Measurements from ENCODE around the gene KRT86.
"Not testable (repeated sequence)": the region's sequence is repeated elsewhere in the genome, so short reads cannot be mapped to it uniquely, and the experiment has no call there.

The KRT86 gene

DNA sequence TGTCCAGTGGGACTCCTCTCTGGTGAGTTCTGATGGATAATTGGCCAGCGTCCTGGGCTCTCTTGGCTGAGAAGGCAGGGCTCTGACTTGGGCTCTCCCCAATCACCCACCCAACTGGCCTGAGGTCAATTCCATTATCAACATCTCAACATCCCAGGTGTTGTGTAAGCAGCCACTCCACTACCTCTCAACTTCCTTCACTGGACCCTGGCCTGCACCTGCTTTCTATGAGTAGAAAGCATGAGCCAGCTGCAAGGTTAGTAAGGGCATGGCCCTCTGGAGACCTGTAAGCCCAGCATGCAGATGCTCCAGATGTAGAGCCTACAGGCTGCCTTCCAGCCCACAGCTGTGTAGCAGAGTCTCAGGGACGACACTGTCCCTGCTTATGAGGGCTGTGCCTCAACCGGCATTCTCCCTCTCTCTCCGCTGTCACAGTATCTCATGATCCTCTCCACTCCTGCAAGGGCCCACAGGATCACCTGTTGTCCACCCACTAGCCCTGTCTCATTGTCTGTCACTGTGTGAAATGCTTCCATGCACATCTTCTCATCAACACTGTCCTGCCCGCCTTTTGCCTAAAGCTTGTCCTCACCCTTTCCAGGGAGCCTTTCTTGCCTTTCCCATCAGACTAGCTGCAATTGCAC, 22.2 kb downstream of the KRT86 start:
- no peak for DNase-seq

- no peak for DNase-seq
These were observed 24.3 kb downstream of the KRT86 start for GRCh38 chr12:52298677-52299190.

- no peak for DNase-seq
These were observed 26.6 kb downstream of the KRT86 start for GRCh38 chr12:52300796-52301691.

GRCh38 chr12:52301721-52302120, 27.3 kb downstream of the KRT86 start:
- DNase-seq = not testable (repeated sequence)

DNA sequence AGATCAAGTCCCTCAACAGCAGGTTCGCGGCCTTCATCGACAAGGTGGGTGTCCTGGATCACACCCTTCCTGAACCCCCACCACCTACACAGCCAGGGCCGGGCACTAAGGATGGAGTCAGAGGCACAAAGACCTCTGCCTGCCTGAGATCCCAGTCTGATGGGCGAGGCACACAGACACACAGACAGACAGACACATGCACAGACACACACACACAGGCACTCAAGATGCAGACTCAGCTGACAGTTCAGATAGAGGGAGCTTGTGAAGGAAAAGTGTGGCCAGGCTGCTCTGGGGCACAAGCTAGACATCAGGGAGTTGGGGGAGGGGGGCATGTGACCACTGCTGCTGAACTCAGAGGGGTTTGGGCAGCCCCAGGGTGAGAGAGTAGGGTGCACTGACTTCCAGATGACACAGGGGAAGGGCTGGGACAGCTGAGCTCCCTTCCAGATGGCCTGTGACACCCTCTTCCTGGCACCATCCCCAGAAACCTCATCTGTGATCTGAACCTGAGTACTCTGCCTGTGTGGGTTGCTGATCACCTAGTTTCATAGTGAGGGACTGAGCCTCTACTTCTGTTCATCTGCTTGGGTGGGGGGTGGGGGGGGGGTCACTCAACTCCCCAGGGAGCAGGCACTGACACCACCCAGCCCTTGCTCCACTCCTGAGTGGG, 27.9 kb downstream of the KRT86 start:
- not testable (repeated sequence) for DNase-seq

- not testable (repeated sequence) for DNase-seq
These were observed 30.5 kb downstream of the KRT86 start for GRCh38 chr12:52304941-52305411.

- no peak for DNase-seq
These were observed 31.7 kb downstream of the KRT86 start for GRCh38 chr12:52305921-52306705.

GRCh38 chr12:52306731-52307130, 32.3 kb downstream of the KRT86 start:
- no peak for DNase-seq

- peak; percentile 40 to 48 for DNase-seq
These were observed 33.7 kb downstream of the KRT86 start for GRCh38 chr12:52307836-52308805.

- DNase-seq = no peak
These were observed 34.5 kb downstream of the KRT86 start for GRCh38 chr12:52308806-52309425.

DNA sequence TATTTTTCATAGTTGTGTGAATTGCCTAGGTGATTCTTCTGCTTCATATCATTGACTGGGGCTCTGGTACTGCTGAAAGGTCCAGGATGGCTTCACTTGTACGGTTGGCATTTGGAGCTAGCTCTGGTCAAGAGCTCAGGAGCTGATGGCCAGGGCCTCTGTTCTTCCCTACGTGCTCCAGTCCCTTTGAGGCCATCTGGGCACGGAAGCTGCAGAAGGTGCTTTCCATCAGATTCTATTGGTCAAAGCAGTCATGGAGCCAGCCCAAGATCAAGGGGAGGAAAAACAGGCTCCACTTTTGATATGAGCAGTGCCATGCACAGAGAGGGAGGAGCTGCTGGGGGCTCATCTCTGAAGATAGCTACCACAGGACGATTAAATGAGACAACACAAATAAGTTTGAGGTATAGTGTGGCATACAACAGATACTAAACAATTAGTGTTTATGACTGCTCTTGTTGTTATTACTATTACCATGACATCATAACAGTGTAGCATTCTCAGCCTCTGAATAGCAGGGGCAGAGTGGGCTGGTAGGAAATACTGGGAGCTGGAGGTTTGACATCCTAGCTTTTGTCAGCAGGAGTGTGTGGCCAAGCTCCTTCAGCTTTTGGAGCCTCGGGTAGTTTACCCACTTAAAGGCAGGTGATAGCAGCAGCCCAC, 36.3 kb downstream of the KRT86 start:
- no peak for DNase-seq

DNA sequence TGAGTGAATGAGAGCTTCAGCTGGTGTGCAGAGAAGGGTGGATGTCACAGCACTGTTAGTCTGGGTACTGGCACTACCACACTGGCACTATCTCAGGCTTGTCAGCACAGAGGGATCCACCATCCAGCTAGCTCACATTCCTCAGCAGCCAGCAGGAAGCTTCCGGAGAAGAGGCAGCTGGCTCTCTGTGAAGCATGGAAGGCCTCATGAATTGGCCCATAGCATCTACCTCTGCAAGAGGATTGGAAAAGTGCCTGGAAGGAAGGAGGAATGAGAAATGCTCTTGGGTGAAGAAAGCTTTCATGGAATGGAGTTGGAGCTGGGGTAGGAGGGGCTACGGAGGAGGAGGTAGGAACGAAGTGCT, 36.8 kb downstream of the KRT86 start:
- no peak for DNase-seq

- no peak for DNase-seq
These were observed 37.6 kb downstream of the KRT86 start for GRCh38 chr12:52312086-52312485.

- no peak for DNase-seq
These were observed 39.0 kb downstream of the KRT86 start for GRCh38 chr12:52313461-52313860.

- no peak for DNase-seq
These were observed 39.5 kb downstream of the KRT86 start for GRCh38 chr12:52313926-52314325.

GRCh38 chr12:52314511-52314910, 40.1 kb downstream of the KRT86 start:
- DNase-seq = no peak

GRCh38 chr12:52315721-52316120, 41.3 kb downstream of the KRT86 start:
- not testable (repeated sequence) for DNase-seq

- no peak for DNase-seq
These were observed 41.8 kb downstream of the KRT86 start for GRCh38 chr12:52316290-52316689.

- DNase-seq = no peak
These were observed 42.3 kb downstream of the KRT86 start for GRCh38 chr12:52316701-52317100.

DNA sequence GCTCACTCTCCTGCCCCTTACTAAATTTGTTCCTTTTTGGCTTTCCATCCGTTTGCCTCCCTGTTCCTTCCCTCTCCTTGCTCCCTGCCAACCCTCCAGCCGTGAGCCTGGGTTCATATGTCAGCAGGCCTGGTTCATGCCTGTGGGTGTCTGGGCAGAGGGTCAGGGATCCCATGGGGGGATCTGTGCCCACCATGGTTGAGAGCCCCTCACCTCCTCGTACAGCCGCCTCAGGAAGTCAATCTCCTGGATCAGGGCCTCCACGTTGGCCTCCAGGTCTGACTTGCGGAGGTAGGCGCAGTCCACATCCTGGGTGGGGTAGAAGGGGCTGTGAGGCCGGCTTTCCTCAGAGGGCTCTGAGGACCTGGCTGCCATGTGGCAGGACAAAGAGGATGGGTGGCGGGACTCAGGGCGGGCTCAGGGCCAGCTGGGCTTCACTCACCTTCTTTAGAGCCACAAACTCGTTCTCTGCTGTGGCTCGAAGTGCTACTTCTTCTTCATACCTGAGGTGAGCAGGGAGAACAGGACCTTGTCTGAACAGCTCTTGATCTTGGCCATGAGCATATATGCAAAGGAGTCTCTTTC, 43.1 kb downstream of the KRT86 start:
- DNase-seq = no peak
